Measurements from ENCODE around the gene DDX21.

GRCh38 chr10:68957654-68958053, 1.7 kb downstream of the DDX21 start:
- TF ChIP-seq SRF (CRISPR knock-in tag; IDR thresholded peaks at IDR 0.05) (no peak), TBP (optimal IDR thresholded peaks at IDR 0.05; ENCODE audit: low read depth, low read length) (no peak), ZNF133 (CRISPR knock-in tag; IDR thresholded peaks at IDR 0.05) (no peak), PHF21A (IDR thresholded peaks at IDR 0.05; ENCODE audit: borderline replicate concordance, low read depth) (no peak), NRF1 (conservative IDR thresholded peaks at IDR 0.05 in 1 of 2, IDR thresholded peaks at IDR 0.05 in 1 of 2) (no peak)

Data from K562 (cell line).